SK-N-SH treated with all-trans-retinoic acid at 6 μM for 48 hours (cell line): Measurements from ENCODE around the gene RAD51B.

Experiments
- ATAC-seq: fragments of 200-7000 bp; cut with Tn5 transposase; 3 replicates; pipeline ENCODE4 v1.9.1; 2020; ENCODE audit warnings: mild to moderate bottlenecking, moderate library complexity
- ARNTL ChIP-seq: fragments of 450-650 bp; formaldehyde crosslinking; IDR thresholded peaks from 2 replicates; pipeline ENCODE4 v1.5.0; 2020; ENCODE audit warnings: low read depth, mild to moderate bottlenecking, moderate library complexity, borderline replicate concordance
- BACH2 ChIP-seq: fragments of 250-450 bp; sonication (Bioruptor Pico); IDR thresholded peaks from 2 replicates; pipeline ENCODE4 v1.9.0; 2021; ENCODE audit warnings: mild to moderate bottlenecking, borderline replicate concordance
- CREB5 ChIP-seq: fragments of 250-450 bp; sonication (Bioruptor Pico); IDR thresholded peaks from 2 replicates; pipeline ENCODE4 v1.5.1; 2020; ENCODE audit warnings: low read depth, mild to moderate bottlenecking, moderate library complexity
- CSDC2 ChIP-seq: fragments of 250-450 bp; sonication (Bioruptor Pico); IDR thresholded peaks from 2 replicates; pipeline ENCODE4 v1.5.0; 2020; ENCODE audit warnings: mild to moderate bottlenecking, moderate library complexity
- GLIS3 ChIP-seq: fragments of 250-450 bp; sonication (Bioruptor Pico); IDR thresholded peaks from 2 replicates; pipeline ENCODE4 v1.5.0; 2020; ENCODE audit warnings: mild to moderate bottlenecking, moderate library complexity
- ISL1 ChIP-seq: fragments of 250-450 bp; sonication (Bioruptor Pico); IDR thresholded peaks from 2 replicates; pipeline ENCODE4 v2.1.2; 2022; ENCODE audit warnings: mild to moderate bottlenecking, moderate library complexity
- OSR1 ChIP-seq: fragments of 250-450 bp; sonication (Bioruptor Pico); IDR thresholded peaks from 2 replicates; pipeline ENCODE4 v1.8.0; 2022; ENCODE audit warnings: moderate library complexity, mild to moderate bottlenecking, inconsistent platforms
- PPARA ChIP-seq: fragments of 250-450 bp; sonication (Bioruptor Pico); IDR thresholded peaks from 2 replicates; pipeline ENCODE4 v1.5.0; 2020; ENCODE audit warnings: mild to moderate bottlenecking, borderline replicate concordance
- RARB ChIP-seq: fragments of 250-450 bp; sonication (Bioruptor Pico); IDR thresholded peaks from 2 replicates; pipeline ENCODE4 v1.8.0; 2021; ENCODE audit warnings: mild to moderate bottlenecking, moderate library complexity
- SNAI2 ChIP-seq: fragments of 250-450 bp; sonication (Bioruptor Pico); IDR thresholded peaks from 2 replicates; pipeline ENCODE4 v1.5.0; 2020; ENCODE audit warnings: mild to moderate bottlenecking, moderate library complexity
- TCF4 ChIP-seq: fragments of 250-450 bp; sonication (Bioruptor Pico); IDR thresholded peaks from 2 replicates; pipeline ENCODE4 v1.8.0; 2021; ENCODE audit warnings: mild to moderate bottlenecking, moderate library complexity, borderline replicate concordance
- TOX ChIP-seq: fragments of 250-450 bp; sonication (Bioruptor Pico); IDR thresholded peaks from 2 replicates; pipeline ENCODE4 v1.8.0; 2021; ENCODE audit warnings: mild to moderate bottlenecking, moderate library complexity, borderline replicate concordance
- TSHZ2 ChIP-seq: fragments of 250-450 bp; sonication (Bioruptor Pico); IDR thresholded peaks from 2 replicates; pipeline ENCODE4 v1.5.0; 2020; ENCODE audit warnings: mild to moderate bottlenecking, moderate library complexity
- ZC3H10 ChIP-seq: fragments of 250-450 bp; sonication (Bioruptor Pico); IDR thresholded peaks from 2 replicates; pipeline ENCODE4 v1.5.1; 2021; ENCODE audit warnings: mild to moderate bottlenecking, moderate library complexity
- ZFP3 ChIP-seq: fragments of 250-450 bp; sonication (Bioruptor Pico); IDR thresholded peaks from 2 replicates; pipeline ENCODE4 v1.5.0; 2020; ENCODE audit warnings: mild to moderate bottlenecking, moderate library complexity
- ZFP30 ChIP-seq: fragments of 450-650 bp; formaldehyde crosslinking; IDR thresholded peaks from 2 replicates; pipeline ENCODE4 v1.5.0; 2022; ENCODE audit warnings: mild to moderate bottlenecking, moderate library complexity
- ZNF565 ChIP-seq: fragments of 450-650 bp; formaldehyde crosslinking; conservative IDR thresholded peaks from 2 replicates; pipeline ENCODE4 v1.5.0; 2020; ENCODE audit warnings: low read depth, mild to moderate bottlenecking, moderate library complexity
- ZNF70 ChIP-seq: fragments of 450-650 bp; formaldehyde crosslinking; IDR thresholded peaks from 2 replicates; pipeline ENCODE4 v1.5.0; 2020; ENCODE audit warnings: mild to moderate bottlenecking, moderate library complexity
- ZNF8 ChIP-seq: fragments of 450-650 bp; formaldehyde crosslinking; IDR thresholded peaks from 2 replicates; pipeline ENCODE4 v1.5.0; 2020; ENCODE audit warnings: mild to moderate bottlenecking, moderate library complexity
- TF ChIP-seq, protein P1 (sequence below): fragments of 250-450 bp; sonication (Bioruptor Pico); IDR thresholded peaks from 2 replicates; pipeline ENCODE4 v1.8.0; 2020; ENCODE audit warnings: mild to moderate bottlenecking, moderate library complexity, borderline replicate concordance
- TF ChIP-seq, protein P2 (sequence below): fragments of 250-450 bp; sonication (Bioruptor Pico); IDR thresholded peaks from 2 replicates; pipeline ENCODE4 v1.8.0; 2021; ENCODE audit warnings: low read depth, mild to moderate bottlenecking, moderate library complexity, borderline replicate concordance
- TF ChIP-seq, protein P3 (sequence below): fragments of 250-450 bp; sonication (Bioruptor Pico); IDR thresholded peaks from 2 replicates; pipeline ENCODE4 v1.5.1; 2021; ENCODE audit warnings: mild to moderate bottlenecking, moderate library complexity

RAD51B gene

DNA sequence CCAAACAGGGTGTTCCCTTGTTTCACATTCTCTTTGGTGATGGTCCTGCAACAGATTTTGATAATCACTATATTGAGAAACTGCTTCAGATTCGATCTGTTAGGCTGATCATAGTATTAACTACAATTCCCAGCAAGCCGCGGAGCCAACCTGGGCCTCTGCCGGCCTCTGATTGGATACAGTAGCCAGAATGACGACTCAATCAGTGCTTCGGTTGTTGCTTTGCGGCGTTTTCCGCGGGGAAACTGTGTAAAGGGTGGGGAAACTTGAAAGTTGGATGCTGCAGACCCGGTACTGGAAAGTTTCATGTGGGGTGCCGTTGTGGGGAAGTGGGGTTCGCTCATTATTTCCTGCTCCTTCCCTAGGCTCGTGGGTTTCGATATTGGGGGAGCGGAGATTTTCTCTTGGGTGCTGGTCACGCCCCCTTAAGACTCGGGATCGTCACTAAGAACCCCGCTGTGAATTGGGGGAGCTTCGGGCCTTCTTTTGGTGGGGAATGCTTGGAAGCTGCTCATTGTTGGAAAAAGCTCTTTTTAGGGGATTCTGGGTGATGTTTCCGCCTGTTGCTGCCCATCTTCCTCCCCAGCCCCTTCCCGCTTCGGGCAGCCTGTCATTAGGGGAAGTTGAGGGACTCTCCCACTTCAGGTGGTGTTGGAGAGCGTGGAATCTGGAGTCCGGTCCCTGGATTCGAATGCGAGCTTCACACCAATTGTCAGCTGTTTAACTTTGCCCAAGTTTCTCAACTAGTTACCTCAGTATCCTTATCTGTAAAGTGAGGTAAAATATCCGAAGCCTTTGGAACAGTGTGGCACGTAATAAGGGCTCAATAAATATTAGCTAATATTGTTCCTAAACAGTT lies at the start of gene RAD51B:
Gene RAD51B, plus strand, starts transcription at position 217 of the 859 bp plus-strand sequence.
- no peak for TF ChIP-seq ZFP30 (CRISPR knock-in tag)
- no peak for TF ChIP-seq ARNTL (CRISPR knock-in tag)
- no peak for TF ChIP-seq TSHZ2 (CRISPR knock-in tag)
- TF ChIP-seq BACH2 (CRISPR knock-in tag): no peak
- TF ChIP-seq, protein P1, sequence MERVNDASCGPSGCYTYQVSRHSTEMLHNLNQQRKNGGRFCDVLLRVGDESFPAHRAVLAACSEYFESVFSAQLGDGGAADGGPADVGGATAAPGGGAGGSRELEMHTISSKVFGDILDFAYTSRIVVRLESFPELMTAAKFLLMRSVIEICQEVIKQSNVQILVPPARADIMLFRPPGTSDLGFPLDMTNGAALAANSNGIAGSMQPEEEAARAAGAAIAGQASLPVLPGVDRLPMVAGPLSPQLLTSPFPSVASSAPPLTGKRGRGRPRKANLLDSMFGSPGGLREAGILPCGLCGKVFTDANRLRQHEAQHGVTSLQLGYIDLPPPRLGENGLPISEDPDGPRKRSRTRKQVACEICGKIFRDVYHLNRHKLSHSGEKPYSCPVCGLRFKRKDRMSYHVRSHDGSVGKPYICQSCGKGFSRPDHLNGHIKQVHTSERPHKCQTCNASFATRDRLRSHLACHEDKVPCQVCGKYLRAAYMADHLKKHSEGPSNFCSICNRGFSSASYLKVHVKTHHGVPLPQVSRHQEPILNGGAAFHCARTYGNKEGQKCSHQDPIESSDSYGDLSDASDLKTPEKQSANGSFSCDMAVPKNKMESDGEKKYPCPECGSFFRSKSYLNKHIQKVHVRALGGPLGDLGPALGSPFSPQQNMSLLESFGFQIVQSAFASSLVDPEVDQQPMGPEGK (CRISPR knock-in tag): no peak
- TF ChIP-seq CSDC2 (CRISPR knock-in tag): no peak
- TF ChIP-seq ISL1 (CRISPR knock-in tag): no peak
- no peak for TF ChIP-seq OSR1
- TF ChIP-seq ZFP3 (CRISPR knock-in tag): no peak
- no peak for TF ChIP-seq TCF4 (CRISPR knock-in tag)
- no peak for TF ChIP-seq TOX (CRISPR knock-in tag)
- TF ChIP-seq, protein P2, sequence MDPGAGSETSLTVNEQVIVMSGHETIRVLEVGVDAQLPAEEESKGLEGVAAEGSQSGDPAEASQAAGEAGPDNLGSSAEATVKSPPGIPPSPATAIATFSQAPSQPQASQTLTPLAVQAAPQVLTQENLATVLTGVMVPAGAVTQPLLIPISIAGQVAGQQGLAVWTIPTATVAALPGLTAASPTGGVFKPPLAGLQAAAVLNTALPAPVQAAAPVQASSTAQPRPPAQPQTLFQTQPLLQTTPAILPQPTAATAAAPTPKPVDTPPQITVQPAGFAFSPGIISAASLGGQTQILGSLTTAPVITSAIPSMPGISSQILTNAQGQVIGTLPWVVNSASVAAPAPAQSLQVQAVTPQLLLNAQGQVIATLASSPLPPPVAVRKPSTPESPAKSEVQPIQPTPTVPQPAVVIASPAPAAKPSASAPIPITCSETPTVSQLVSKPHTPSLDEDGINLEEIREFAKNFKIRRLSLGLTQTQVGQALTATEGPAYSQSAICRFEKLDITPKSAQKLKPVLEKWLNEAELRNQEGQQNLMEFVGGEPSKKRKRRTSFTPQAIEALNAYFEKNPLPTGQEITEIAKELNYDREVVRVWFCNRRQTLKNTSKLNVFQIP (CRISPR knock-in tag): no peak
- no peak for TF ChIP-seq ZC3H10 (CRISPR knock-in tag)
- no peak for TF ChIP-seq ZNF70 (CRISPR knock-in tag)
- TF ChIP-seq ZNF565 (CRISPR knock-in tag): no peak
- no peak for TF ChIP-seq ZNF8
- TF ChIP-seq CREB5 (CRISPR knock-in tag): no peak
- TF ChIP-seq, protein P3, sequence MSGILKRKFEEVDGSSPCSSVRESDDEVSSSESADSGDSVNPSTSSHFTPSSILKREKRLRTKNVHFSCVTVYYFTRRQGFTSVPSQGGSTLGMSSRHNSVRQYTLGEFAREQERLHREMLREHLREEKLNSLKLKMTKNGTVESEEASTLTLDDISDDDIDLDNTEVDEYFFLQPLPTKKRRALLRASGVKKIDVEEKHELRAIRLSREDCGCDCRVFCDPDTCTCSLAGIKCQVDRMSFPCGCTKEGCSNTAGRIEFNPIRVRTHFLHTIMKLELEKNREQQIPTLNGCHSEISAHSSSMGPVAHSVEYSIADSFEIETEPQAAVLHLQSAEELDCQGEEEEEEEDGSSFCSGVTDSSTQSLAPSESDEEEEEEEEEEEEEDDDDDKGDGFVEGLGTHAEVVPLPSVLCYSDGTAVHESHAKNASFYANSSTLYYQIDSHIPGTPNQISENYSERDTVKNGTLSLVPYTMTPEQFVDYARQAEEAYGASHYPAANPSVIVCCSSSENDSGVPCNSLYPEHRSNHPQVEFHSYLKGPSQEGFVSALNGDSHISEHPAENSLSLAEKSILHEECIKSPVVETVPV: no peak
- TF ChIP-seq GLIS3 (CRISPR knock-in tag): no peak
- TF ChIP-seq RARB: no peak
- peak; percentile 88 for ATAC-seq

DNA sequence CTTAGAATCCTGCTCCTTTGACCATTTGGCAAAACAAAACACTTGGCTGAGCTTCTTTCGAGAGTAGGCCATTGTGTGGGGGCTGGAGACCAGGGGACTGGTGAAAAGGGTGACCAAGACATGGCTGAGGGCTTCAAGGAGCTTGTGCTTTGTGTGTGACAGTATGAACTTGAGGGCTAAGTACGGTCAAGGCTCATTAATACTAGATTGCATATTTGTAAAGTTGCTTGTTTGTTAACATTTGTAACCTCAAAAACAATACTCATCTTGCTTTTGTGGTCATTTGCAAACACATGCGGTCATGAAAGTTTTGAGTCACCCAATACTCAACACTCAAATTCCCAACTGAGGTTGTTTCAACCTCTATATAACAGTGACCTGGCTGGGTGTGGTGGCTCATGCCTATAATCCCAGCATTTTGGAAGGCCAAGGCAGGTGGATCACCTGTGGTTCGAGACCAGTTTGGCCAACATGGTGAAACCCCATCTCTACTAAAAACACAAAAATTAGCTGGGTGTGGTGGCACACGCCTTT lies 45.7 kb upstream of the RAD51B start:
- ATAC-seq: no peak
- TF ChIP-seq ZNF70 (CRISPR knock-in tag) (no peak), ZC3H10 (CRISPR knock-in tag) (no peak), TCF4 (CRISPR knock-in tag) (no peak), ZFP30 (CRISPR knock-in tag) (no peak), SNAI2 (CRISPR knock-in tag) (no peak), ZNF565 (CRISPR knock-in tag) (no peak), GLIS3 (CRISPR knock-in tag) (no peak), ZNF8 (no peak), OSR1 (no peak), PPARA (no peak), RARB (no peak), ISL1 (CRISPR knock-in tag) (no peak)
- TF ChIP-seq, protein P2 (CRISPR knock-in tag): no peak
- TF ChIP-seq, protein P3: no peak
- TF ChIP-seq, protein P1 (CRISPR knock-in tag): no peak
